NB4 (cell line): ENCODE measurements around the gene NHSL1.

Experiments used
- POLR2A ChIP-seq: IDR thresholded peaks from 2 replicates; pipeline ENCODE4 v1.6.1; 2011; ENCODE audit warnings: mild to moderate bottlenecking; ENCODE audit not compliant: insufficient read length; ENCODE audit errors: extremely low read depth
- TF ChIP-seq, protein P1 (sequence below): IDR thresholded peaks from one replicate; pipeline ENCODE4 v1.5.1; 2012; ENCODE audit warnings: low read depth, low read length
- TF ChIP-seq, protein P2 (sequence below): IDR thresholded peaks from 2 replicates; pipeline ENCODE4 v1.6.1; 2011; ENCODE audit warnings: low read depth, low read length

DNA sequence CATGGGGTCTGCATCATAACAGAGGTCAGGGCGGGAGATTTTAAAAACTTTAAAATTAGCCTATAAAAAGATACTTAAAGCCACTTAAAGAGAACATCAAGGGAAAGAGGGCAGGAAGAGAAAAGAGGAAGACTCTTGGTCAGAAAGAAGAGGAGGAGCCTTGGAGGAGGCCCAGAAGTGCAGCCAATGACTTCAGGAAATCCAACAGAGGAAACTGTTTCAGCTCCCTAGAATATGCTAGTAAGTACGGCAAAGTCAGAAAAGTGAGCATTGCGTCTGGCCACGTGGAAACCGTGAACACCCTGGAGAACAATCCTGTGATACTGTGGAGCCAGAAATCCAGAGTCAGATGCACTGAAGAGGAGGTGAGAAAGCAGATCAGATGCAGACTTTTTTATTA is 22.5 kb upstream of the NHSL1 start:
- TF ChIP-seq, protein P1, sequence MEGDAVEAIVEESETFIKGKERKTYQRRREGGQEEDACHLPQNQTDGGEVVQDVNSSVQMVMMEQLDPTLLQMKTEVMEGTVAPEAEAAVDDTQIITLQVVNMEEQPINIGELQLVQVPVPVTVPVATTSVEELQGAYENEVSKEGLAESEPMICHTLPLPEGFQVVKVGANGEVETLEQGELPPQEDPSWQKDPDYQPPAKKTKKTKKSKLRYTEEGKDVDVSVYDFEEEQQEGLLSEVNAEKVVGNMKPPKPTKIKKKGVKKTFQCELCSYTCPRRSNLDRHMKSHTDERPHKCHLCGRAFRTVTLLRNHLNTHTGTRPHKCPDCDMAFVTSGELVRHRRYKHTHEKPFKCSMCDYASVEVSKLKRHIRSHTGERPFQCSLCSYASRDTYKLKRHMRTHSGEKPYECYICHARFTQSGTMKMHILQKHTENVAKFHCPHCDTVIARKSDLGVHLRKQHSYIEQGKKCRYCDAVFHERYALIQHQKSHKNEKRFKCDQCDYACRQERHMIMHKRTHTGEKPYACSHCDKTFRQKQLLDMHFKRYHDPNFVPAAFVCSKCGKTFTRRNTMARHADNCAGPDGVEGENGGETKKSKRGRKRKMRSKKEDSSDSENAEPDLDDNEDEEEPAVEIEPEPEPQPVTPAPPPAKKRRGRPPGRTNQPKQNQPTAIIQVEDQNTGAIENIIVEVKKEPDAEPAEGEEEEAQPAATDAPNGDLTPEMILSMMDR: no peak
- TF ChIP-seq POLR2A: no peak
- TF ChIP-seq, protein P2, sequence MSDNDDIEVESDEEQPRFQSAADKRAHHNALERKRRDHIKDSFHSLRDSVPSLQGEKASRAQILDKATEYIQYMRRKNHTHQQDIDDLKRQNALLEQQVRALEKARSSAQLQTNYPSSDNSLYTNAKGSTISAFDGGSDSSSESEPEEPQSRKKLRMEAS: peak; percentile 75
